Measurements from ENCODE around the gene KRT86.
"Not testable (repeated sequence)": the region's sequence is repeated elsewhere in the genome, so short reads cannot be mapped to it uniquely, and the experiment has no call there.

DNA sequence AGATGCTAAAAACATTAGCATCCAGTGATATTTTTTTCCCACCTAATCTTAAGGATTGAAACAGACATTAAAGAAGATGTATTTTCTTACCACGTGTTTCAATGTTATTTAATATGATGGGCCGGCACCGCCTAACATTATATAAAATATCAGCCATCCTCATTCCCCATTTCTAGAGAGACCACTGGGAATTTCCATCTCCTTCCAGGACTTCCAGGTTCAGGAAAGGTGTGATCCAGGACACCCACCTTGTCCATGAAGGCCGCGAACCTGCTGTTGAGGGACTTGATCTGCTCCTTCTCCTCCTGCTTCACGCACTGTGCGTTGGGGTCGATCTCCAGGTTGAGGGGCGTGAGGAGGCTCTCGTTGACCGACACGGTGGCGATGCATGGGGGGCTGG lies 16.5 kb upstream of the KRT86 start:
- TF ChIP-seq YY1 (IDR thresholded peaks at IDR 0.05; ENCODE audit: insufficient read depth, insufficient read length); ZNF274 (IDR thresholded peaks at IDR 0.05; ENCODE audit: low read depth, low read length): not testable (repeated sequence)

All from NT2/D1 (cell line).